Measurements from ENCODE around the gene ZNF532. TPM values are rescaled to one million over a fixed set of nuclear protein-coding genes. Genes with fewer than 3 reads are reported as not detected.

ZNF532 gene
- total RNA-seq, 6 experiments from 2014 or later = 43.1 to 56.6 (median 50.1) TPM

GRCh38 chr18:58900015-58900649 lies 35.5 kb downstream of the ZNF532 start:
- Mint-ChIP-seq H3K27ac (no peak overlapping the region), H3K9me3 (no peaks in the 10 kb centered on the region), H3K4me3 (no peak overlapping the region), H3K27me3 (ENCODE audit: insufficient read depth) (peaks cover 3% of the 10 kb centered on the region; the same call in 1 of the 2 replicates), H3K4me1 (ENCODE audit: low read depth) (peaks cover 29% of the 10 kb centered on the region), H3K36me3 (ENCODE audit: low read depth) (peaks cover 31% of the 10 kb centered on the region)
- TF ChIP-seq CTCF (IDR thresholded peaks at IDR 0.05) = no peak
- no peak for DNase-seq

GRCh38 chr18:58901143-58901542 lies 36.5 kb downstream of the ZNF532 start:
- Mint-ChIP-seq H3K27ac (no peak overlapping the region), H3K36me3 (ENCODE audit: low read depth) (peaks cover 29% of the 10 kb centered on the region), H3K27me3 (ENCODE audit: insufficient read depth) (peaks cover 3% of the 10 kb centered on the region; the same call in 1 of the 2 replicates), H3K9me3 (no peaks in the 10 kb centered on the region), H3K4me3 (no peak overlapping the region), H3K4me1 (ENCODE audit: low read depth) (peaks cover 20% of the 10 kb centered on the region)
- DNase-seq = no peak
- no peak for TF ChIP-seq CTCF (IDR thresholded peaks at IDR 0.05)

GRCh38 chr18:58901783-58902182 lies 37.1 kb downstream of the ZNF532 start:
- DNase-seq = no peak
- no peak overlapping the region for H3K4me3 Mint-ChIP-seq
- no peak overlapping the region for H3K27ac Mint-ChIP-seq
- no peaks in the 10 kb centered on the region for H3K9me3 Mint-ChIP-seq
- H3K27me3 Mint-ChIP-seq (ENCODE audit: insufficient read depth) = peaks cover 3% of the 10 kb centered on the region; the same call in 1 of the 2 replicates
- TF ChIP-seq CTCF (IDR thresholded peaks at IDR 0.05) = no peak
- H3K4me1 Mint-ChIP-seq (ENCODE audit: low read depth) = peaks cover 13% of the 10 kb centered on the region
- peaks cover 26% of the 10 kb centered on the region for H3K36me3 Mint-ChIP-seq (ENCODE audit: low read depth)

GRCh38 chr18:58902961-58903360 lies 38.3 kb downstream of the ZNF532 start:
- Mint-ChIP-seq H3K36me3 (ENCODE audit: low read depth) (peaks cover 32% of the 10 kb centered on the region), H3K27ac (no peak overlapping the region; the same call in 1 of the 2 replicates), H3K4me3 (no peak overlapping the region), H3K9me3 (no peaks in the 10 kb centered on the region), H3K27me3 (ENCODE audit: insufficient read depth) (peaks cover 3% of the 10 kb centered on the region; the same call in 1 of the 2 replicates), H3K4me1 (ENCODE audit: low read depth) (peaks cover 5% of the 10 kb centered on the region; the same call in 1 of the 2 replicates)
- no peak for TF ChIP-seq CTCF (IDR thresholded peaks at IDR 0.05)
- DNase-seq = no peak

GRCh38 chr18:58903533-58903932 lies 38.9 kb downstream of the ZNF532 start:
- peaks cover 38% of the 10 kb centered on the region for H3K36me3 Mint-ChIP-seq (ENCODE audit: low read depth)
- DNase-seq = no peak
- no peaks in the 10 kb centered on the region for H3K9me3 Mint-ChIP-seq
- no peak overlapping the region for H3K27ac Mint-ChIP-seq
- H3K4me1 Mint-ChIP-seq (ENCODE audit: low read depth) = peaks cover 5% of the 10 kb centered on the region; the same call in 1 of the 2 replicates
- no peak for TF ChIP-seq CTCF (IDR thresholded peaks at IDR 0.05)
- peaks cover 3% of the 10 kb centered on the region; the same call in 1 of the 2 replicates for H3K27me3 Mint-ChIP-seq (ENCODE audit: insufficient read depth)
- H3K4me3 Mint-ChIP-seq = no peak overlapping the region
